Measurements from ENCODE around the gene STXBP1. TPM values are rescaled to one million over a fixed set of nuclear protein-coding genes. Genes with fewer than 3 reads are reported as not detected.

The STXBP1 gene
- polyA plus RNA-seq, 5 donors, result 41.0 to 50.4 (median 46.0) TPM

DNA sequence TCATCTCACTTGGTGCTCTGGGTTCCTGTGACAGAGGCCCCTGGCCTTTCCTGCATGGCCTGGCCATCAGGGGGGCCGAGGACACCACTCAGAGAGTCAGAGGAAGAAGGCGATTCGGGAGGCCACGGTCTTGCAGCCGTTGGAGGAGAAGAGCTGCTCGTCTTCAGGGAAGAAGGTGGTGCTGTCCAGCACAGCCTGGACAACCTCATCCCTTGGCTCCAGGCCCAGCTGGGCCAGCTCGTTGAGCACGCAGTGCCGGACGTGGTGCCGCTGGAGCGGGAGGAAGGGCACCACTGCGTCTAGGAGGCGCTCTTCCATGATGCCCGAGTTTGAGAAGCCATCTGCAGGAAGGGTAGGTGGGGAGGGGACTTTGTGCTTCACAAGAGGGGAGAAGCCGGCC, 119.9 kb downstream of the STXBP1 start:
- DNase-seq, result no peak

DNA sequence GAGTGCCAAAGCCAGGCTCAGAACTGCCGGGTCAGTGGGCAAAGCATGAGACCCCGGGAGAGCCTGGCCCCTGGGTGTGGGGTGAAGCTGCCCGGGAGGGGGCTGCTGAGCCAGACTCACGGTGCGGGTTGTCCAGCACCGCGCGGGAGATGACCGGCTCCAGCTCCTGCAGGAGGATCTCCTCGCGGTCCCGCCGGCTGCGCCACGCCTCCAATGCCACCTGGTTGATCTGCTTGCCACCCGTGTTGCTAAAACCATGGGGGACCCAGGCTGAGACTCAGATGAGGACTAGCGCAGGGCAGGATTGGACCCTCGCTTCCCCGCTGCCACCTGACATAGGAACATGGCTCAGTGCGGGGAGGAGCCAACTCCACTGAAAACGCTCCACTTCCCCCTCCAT, 120.4 kb downstream of the STXBP1 start:
- no peak for DNase-seq

DNA sequence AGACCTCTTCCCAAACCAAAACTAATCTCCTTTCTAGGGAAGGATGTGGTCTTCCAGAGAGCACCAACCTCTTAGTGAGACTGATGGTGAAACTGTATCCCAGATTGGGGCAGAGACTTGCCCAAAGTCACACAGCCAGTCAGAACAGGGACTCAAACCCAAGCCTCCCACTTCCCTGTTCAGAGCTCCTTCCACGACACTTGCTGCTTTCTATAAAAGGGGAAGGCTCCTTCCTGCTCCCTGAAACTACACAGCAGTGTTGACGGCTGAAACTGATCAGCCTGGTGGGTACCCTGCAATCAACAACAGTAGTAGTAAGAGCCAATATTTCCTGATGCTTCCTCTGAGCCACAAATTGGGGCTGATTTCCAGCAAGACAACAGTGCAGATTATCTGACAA, 121.5 kb downstream of the STXBP1 start:
- DNase-seq, result no peak

DNA sequence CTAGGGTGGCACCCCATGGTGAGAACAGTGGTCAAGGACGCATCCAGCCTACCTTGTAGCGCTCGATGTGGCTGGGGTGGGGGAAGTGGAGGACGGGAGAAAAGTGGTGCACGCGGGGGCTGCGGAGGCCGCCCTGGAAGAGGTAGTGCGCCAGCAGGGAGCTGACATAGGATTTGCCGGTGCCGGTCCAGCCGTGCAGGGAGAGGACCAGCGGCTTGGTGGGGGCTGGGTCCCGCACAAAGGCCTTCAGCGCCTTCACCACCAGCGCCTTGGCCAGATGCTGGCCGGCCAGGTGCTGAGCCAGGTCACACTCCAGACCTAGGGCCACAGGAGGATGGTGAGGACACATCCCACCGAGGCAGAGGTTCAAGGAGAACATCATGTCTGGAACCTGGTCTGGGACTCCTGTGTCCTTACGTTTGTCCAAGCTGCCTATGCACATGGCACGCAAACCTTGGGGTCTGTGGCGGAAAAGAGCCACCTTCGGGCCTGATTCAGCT, 122.2 kb downstream of the STXBP1 start:
- DNase-seq, result no peak

DNA sequence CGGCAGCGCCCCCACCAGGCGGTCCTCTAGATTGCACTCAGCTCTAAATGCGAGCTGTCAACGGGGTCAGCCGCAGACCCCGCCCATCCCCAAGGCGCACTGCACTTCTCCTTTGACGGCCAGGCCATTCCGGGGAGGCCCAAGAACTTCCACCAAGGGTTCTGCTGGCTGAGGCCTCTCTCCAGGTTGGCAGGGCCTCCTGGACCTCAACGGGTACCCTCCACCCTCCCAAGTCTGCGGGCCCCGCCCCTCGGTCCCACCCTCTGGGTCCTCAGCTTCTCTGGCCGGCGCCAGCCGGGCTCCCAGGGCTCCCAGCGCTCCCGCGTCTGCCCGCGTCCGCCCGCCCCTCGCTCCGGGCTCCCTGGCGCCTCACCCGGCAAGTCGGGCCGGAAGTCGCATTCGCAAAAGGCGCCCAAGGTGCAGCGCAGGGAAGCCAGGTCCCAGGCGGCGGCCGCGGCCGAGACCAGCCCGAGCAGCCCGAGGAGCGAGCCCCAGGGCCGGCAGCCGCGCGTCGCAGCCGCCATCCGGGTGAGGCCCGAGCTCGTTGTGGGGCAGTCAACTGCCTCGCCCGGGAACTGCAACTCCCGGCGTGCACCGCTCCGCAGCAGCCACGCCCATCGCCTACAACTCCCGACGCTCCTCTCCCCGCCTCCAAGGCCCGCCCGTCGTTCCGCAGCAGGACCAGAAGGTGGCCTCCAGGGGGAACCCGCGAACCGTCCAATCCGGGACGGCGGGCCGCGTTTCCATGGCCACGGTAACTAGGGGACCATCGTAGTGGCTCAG, 122.9 kb downstream of the STXBP1 start, which contains the start of gene TOR2A:
TOR2A (minus strand) TSS at position 548 of the 783 bp plus-strand sequence; CDS start at position 524, 24 bp downstream.
- peak; percentile 98 to 99 for DNase-seq

DNA sequence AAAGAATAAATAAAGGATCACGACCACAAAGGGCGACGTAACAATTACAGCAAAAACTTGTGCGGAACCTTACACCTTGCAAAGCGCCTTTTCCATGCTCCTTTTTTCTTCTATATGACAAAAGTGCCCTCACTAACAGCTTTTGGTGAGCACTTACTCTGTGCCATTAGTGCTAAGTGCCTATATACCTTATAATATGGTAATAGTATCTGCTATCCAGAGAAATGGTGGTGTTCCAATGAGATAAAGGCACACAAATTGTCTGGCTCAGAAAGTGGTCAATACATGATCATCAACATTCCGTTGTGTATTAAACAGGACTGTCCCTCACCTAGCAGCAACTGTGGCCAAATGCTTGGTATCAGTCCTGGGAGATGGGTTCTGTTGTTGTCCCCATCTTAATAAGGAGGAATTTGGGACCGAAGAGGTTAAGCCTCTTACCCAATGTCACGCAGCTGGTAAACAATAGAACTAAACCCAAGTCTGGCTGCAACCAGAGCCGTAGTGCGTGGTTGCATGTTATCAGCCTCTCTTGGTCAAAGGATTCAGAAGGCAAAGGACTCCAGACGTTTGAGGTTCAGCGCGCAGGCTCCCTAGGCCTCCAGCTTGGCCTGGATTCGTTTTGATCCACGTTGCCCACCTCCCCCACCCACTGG, 123.6 kb downstream of the STXBP1 start:
- DNase-seq, result no peak

DNA sequence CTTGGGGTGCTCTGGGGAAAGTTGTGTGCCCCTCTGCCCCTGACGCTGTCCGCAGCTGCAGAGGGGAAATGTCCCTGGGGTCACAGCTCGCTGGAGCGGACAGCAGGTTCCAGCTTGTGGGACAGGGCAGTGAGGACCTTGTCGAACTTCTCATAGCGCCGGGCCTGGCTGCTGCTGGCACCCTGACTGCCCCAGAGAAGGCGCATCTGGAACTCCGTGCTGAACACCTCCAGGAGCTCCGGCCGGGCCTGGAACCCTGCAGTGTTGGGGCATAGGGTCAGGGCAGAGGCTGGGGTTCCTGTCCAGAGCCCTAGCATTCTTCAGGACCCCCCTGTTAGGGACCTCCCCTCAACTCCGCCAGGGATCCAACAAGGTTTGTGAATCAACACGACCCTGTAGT, 126.6 kb downstream of the STXBP1 start:
- no peak for DNase-seq

DNA sequence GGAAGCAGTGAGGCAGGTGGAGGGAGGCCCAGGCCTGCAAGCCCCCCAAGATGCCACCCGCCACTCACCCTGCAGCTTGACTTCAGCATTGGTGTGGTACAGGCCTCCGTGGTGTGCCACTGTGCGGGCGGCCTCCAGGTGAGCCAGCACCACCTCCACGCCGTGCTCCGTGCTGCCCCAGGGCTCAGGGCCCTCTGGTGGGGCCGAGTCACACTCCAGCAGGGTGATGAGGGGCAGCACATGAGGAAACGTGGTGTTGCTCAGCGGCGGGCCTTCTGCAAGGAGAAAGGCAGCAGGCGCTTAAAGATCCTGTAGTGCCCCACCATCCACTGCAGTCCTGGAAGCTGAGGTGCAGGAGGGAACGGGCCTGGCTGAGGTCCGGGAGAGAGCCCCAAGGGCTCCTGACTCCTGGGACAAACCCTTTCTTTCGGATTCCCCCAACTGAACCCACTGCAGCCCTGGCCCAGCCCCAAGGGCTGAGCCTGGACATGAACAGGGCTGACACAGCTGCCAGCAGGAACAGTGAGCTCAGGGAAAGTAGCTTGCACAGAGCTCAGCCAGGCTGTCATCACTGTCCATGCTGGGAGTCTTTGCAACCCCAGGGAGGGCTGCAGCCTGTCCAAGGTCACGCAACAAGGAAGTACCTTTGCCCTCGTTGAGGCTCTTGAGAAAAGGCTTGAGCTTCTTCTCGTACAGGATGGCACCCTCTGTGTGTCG, 127.7 kb downstream of the STXBP1 start:
- DNase-seq, result no peak

DNA sequence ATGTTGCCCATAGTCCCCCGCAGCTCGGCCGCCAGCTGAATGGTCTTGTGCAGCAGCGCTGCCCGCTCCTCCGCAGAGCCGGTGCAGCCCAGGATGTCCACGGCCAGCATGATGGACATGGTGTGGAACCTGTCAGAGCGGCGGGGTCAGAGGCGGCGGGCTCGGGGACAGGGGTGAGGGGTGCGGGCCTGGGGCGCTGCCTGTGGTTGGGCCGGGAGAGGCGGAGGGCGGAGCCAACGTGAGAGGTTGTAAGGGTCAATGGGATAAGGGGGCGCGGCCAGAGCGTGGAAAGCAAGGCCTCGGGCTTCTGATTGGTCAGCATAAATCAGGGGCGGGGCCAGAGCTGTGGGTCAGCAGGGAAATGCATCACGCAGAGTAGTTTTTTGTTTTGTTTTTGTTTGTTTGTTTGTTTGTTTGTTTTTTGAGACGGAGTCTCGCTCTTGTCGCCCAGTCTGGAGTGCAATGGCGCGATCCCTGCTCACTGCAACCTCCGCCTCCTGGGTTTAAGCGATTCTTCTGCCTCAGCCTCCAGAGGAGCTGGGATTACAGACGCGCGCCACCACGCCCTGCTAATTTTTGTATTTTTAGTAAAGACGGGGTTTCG, 129.9 kb downstream of the STXBP1 start:
- DNase-seq, result no peak

Other genes starting within 250 kb of the STXBP1 start
- gene SLC2A8, start 215.1 kb upstream of the STXBP1 start, polyA plus RNA-seq (ENCODE audit: insufficient read depth in 1 of 5, insufficient read length in 5 of 5, low replicate concordance in 1 of 5), result 10 to 100 TPM; 13.9 to 25.6 (median 21.7) TPM
- 1 to 10 TPM; 4.9 to 6.4 (median 5.9) TPM for gene ZNF79, start 187.9 kb upstream of the STXBP1 start, polyA plus RNA-seq (ENCODE audit: insufficient read depth in 1 of 5, insufficient read length in 5 of 5, low replicate concordance in 1 of 5)
- gene RPL12, start 160.9 kb upstream of the STXBP1 start, polyA plus RNA-seq (ENCODE audit: insufficient read depth in 1 of 5, insufficient read length in 5 of 5, low replicate concordance in 1 of 5), result 1,000 to 10,000 TPM; 1,820 to 2,541 (median 2,091) TPM
- gene LRSAM1, start 160.8 kb upstream of the STXBP1 start, polyA plus RNA-seq (ENCODE audit: insufficient read depth in 1 of 5, insufficient read length in 5 of 5, low replicate concordance in 1 of 5), result 10 to 100 TPM; 15.1 to 19.9 (median 16.7) TPM
- gene CFAP157, start 94.7 kb downstream of the STXBP1 start, polyA plus RNA-seq (ENCODE audit: insufficient read depth in 1 of 5, insufficient read length in 5 of 5, low replicate concordance in 1 of 5), result 10 to 100 TPM in 2 of 5 donors, 1 to 10 TPM in 3; 2.6 to 13.3 (median 9.7) TPM
- gene PTRH1, start 103.4 kb downstream of the STXBP1 start, polyA plus RNA-seq (ENCODE audit: insufficient read depth in 1 of 5, insufficient read length in 5 of 5, low replicate concordance in 1 of 5), result 10 to 100 TPM in 1 of 5 donors, 1 to 10 TPM in 4; 4.0 to 11.5 (median 5.6) TPM
- 1 to 10 TPM in 2 of 5 donors, under 1 TPM in 3; 0.50 to 1.4 (median 0.82) TPM for gene TTC16, start 103.8 kb downstream of the STXBP1 start, polyA plus RNA-seq (ENCODE audit: insufficient read depth in 1 of 5, insufficient read length in 5 of 5, low replicate concordance in 1 of 5)
- gene TOR2A, start 123.0 kb downstream of the STXBP1 start, polyA plus RNA-seq (ENCODE audit: insufficient read depth in 1 of 5, insufficient read length in 5 of 5, low replicate concordance in 1 of 5), result 10 to 100 TPM; 11.1 to 17.7 (median 12.2) TPM
- 10 to 100 TPM; 22.1 to 41.9 (median 27.5) TPM for gene SH2D3C, start 166.4 kb downstream of the STXBP1 start, polyA plus RNA-seq (ENCODE audit: insufficient read depth in 1 of 5, insufficient read length in 5 of 5, low replicate concordance in 1 of 5)
- 10 to 100 TPM; 47.8 to 70.4 (median 62.3) TPM for gene CDK9, start 173.8 kb downstream of the STXBP1 start, polyA plus RNA-seq (ENCODE audit: insufficient read depth in 1 of 5, insufficient read length in 5 of 5, low replicate concordance in 1 of 5)
- gene FPGS, start 190.6 kb downstream of the STXBP1 start, polyA plus RNA-seq (ENCODE audit: insufficient read depth in 1 of 5, insufficient read length in 5 of 5, low replicate concordance in 1 of 5), result 10 to 100 TPM; 32.2 to 58.3 (median 44.3) TPM
- gene ENG, start 242.4 kb downstream of the STXBP1 start, polyA plus RNA-seq (ENCODE audit: insufficient read depth in 1 of 5, insufficient read length in 5 of 5, low replicate concordance in 1 of 5), result 100 to 1,000 TPM in 2 of 5 donors, 10 to 100 TPM in 3; 61.2 to 124 (median 74.6) TPM